Mesendoderm (in vitro differentiated cells): ENCODE results near the gene EFCAB7.

ENCODE experiments used
- DNase-seq: peaks from one replicate; pipeline ENCODE4 v3.0.0; 2013
- H2AK5ac ChIP-seq: 2 replicates; pipeline ENCODE4 v1.6.1; 2013; ENCODE audit warnings: low read length, inconsistent platforms
- H2BK120ac ChIP-seq: 2 replicates; pipeline ENCODE4 v1.6.1; 2013; ENCODE audit warnings: low read depth, mild to moderate bottlenecking, low read length, moderate library complexity, mixed read lengths
- H2BK15ac ChIP-seq: replicated peaks from 2 replicates; pipeline ENCODE4 v1.6.1; 2013; ENCODE audit warnings: low read depth, mild to moderate bottlenecking, moderate library complexity
- H2BK5ac ChIP-seq: 2 replicates; pipeline ENCODE4 v1.6.1; 2013; ENCODE audit warnings: low read length, inconsistent platforms
- H3K18ac ChIP-seq: 2 replicates; pipeline ENCODE4 v1.6.1; 2013; ENCODE audit warnings: mild to moderate bottlenecking, low read length, mixed read lengths
- H3K23ac ChIP-seq: one replicate; pipeline ENCODE4 v1.6.1; 2013; ENCODE audit warnings: low read length
- H3K27ac ChIP-seq: 2 replicates; pipeline ENCODE4 v1.5.1; 2013; ENCODE audit warnings: low read depth, mild to moderate bottlenecking, inconsistent platforms, low read length, moderate library complexity
- H3K27me3 ChIP-seq: 2 replicates; pipeline ENCODE4 v1.6.1; 2013; ENCODE audit warnings: low read length, control low read depth, mild to moderate bottlenecking, inconsistent platforms; ENCODE audit not compliant: insufficient read depth, poor library complexity
- H3K36me3 ChIP-seq: 2 replicates; pipeline ENCODE4 v1.6.1; 2013; ENCODE audit warnings: low read length, inconsistent platforms; ENCODE audit not compliant: control insufficient read depth, insufficient read depth
- H3K4ac ChIP-seq: one replicate; pipeline ENCODE4 v1.6.1; 2013; ENCODE audit warnings: low read depth, mild to moderate bottlenecking, low read length, moderate library complexity
- H3K4me1 ChIP-seq: 2 replicates; pipeline ENCODE4 v1.6.1; 2013; ENCODE audit warnings: low read depth, low read length, inconsistent platforms; ENCODE audit not compliant: control insufficient read depth
- H3K4me2 ChIP-seq: 2 replicates; pipeline ENCODE4 v1.6.1; 2013; ENCODE audit warnings: low read length
- H3K4me3 ChIP-seq: 2 replicates; pipeline ENCODE4 v1.5.1; 2013; ENCODE audit warnings: mild to moderate bottlenecking, low read length
- H3K56ac ChIP-seq: one replicate; pipeline ENCODE4 v1.6.1; 2013; ENCODE audit warnings: low read length
- H3K79me1 ChIP-seq: 2 replicates; pipeline ENCODE4 v1.6.1; 2013; ENCODE audit warnings: low read length, inconsistent platforms
- H3K79me2 ChIP-seq: 2 replicates; pipeline ENCODE4 v1.6.1; 2013; ENCODE audit warnings: mild to moderate bottlenecking, low read length; ENCODE audit not compliant: control insufficient read depth, insufficient read depth
- H3K9ac ChIP-seq: 2 replicates; pipeline ENCODE4 v1.6.1; 2013; ENCODE audit warnings: low read length, inconsistent platforms
- H4K5ac ChIP-seq: one replicate; pipeline ENCODE4 v1.6.1; 2013; ENCODE audit warnings: low read length
- H4K8ac ChIP-seq: one replicate; pipeline ENCODE4 v1.6.1; 2013; ENCODE audit warnings: low read depth, mild to moderate bottlenecking, control low read depth, low read length, moderate library complexity
- WGBS: extraction: QIAGEN DNeasy Blood & Tissue Kit; methylation state at CpG from one replicate; pipeline ENCODE4 v1.1.7; 2013; ENCODE audit warnings: low lambda C conversion rate, missing lambda C conversion rate; ENCODE audit not compliant: insufficient coverage; ENCODE audit errors: extremely low coverage; 5-methylcytosine and 5-hydroxymethylcytosine counted together

EFCAB7 gene

GRCh38 chr1:63592536-63593302, 69.4 kb downstream of the EFCAB7 start:
- WGBS: no CpG with 5 or more reads among the region's 18 CpGs
- Histone ChIP-seq H3K79me2 (peaks cover 14% of the 10 kb centered on the region), H3K23ac (no peak overlapping the region), H3K79me1 (peaks cover 10% of the 10 kb centered on the region), H3K18ac (peak overlapping the region; percentile 43), H3K27me3 (no peaks in the 10 kb centered on the region), H3K4me1 (peaks cover 6% of the 10 kb centered on the region), H3K4me3 (no peak overlapping the region), H2BK5ac (no peak overlapping the region), H4K5ac (peak overlapping the region; percentile 26), H3K4ac (no peak overlapping the region), H3K9ac (peak overlapping the region; percentile 46), H2AK5ac (no peak overlapping the region), H2BK15ac (no peak overlapping the region), H3K36me3 (no peaks in the 10 kb centered on the region), H3K27ac (peak overlapping the region; percentile 52), H3K4me2 (peak overlapping the region; percentile 26), H4K8ac (no peak overlapping the region), H3K56ac (peak overlapping the region; percentile 65), H2BK120ac (no peak overlapping the region)
- DNase-seq: peak; percentile 93

- Histone ChIP-seq H3K18ac (peak within 1 kb of the TSS; percentile 60), H3K4me1 (peaks cover 6% of the 10 kb centered on the region), H3K79me1 (peaks cover 10% of the 10 kb centered on the region), H2BK15ac (no peak within 1 kb of the TSS), H3K36me3 (no peaks in the 10 kb centered on the region), H2AK5ac (no peak within 1 kb of the TSS), H2BK5ac (peak within 1 kb of the TSS; percentile 51), H2BK120ac (no peak within 1 kb of the TSS), H3K23ac (peak within 1 kb of the TSS; percentile 25), H3K27me3 (no peaks in the 10 kb centered on the region), H3K27ac (peak within 1 kb of the TSS; percentile 52), H3K56ac (peak within 1 kb of the TSS; percentile 94), H4K5ac (peak within 1 kb of the TSS; percentile 26), H3K4me3 (peak within 1 kb of the TSS; percentile 80), H3K4ac (peak within 1 kb of the TSS; percentile 73), H3K4me2 (peak within 1 kb of the TSS; percentile 75), H3K9ac (peak within 1 kb of the TSS; percentile 81), H4K8ac (no peak within 1 kb of the TSS), H3K79me2 (peaks cover 14% of the 10 kb centered on the region)
- no CpG with 5 or more reads among the region's 64 CpGs for WGBS
- DNase-seq: no peak
Measured at GRCh38 chr1:63593303-63593885, 70.1 kb downstream of the EFCAB7 start, which contains the start of gene PGM1. TSS of gene PGM1 (plus strand) at chr1:63593411. CDS start at chr1:63593489, 78 bp downstream.

- Histone ChIP-seq H4K5ac (no peak overlapping the region), H3K9ac (peak overlapping the region; percentile 81), H3K27me3 (no peaks in the 10 kb centered on the region), H3K27ac (peak overlapping the region; percentile 19), H3K56ac (peak overlapping the region; percentile 94), H3K4me2 (peak overlapping the region; percentile 75), H2AK5ac (no peak overlapping the region), H3K36me3 (peaks cover 1% of the 10 kb centered on the region), H4K8ac (no peak overlapping the region), H3K79me1 (peaks cover 13% of the 10 kb centered on the region), H3K79me2 (peaks cover 14% of the 10 kb centered on the region), H2BK120ac (no peak overlapping the region), H3K4me3 (peak overlapping the region; percentile 80), H2BK15ac (no peak overlapping the region), H3K4ac (peak overlapping the region; percentile 73), H3K23ac (peak overlapping the region; percentile 25), H3K4me1 (peaks cover 6% of the 10 kb centered on the region), H2BK5ac (peak overlapping the region; percentile 44), H3K18ac (peak overlapping the region; percentile 60)
- WGBS: no CpG with 5 or more reads among the region's 55 CpGs
- peak; percentile 90 for DNase-seq
Measured at GRCh38 chr1:63593886-63594605, 70.7 kb downstream of the EFCAB7 start.

GRCh38 chr1:63595435-63595834, 72.1 kb downstream of the EFCAB7 start:
- WGBS: no CpG with 5 or more reads among the region's 1 CpG
- no peak overlapping the region for H3K4me3 ChIP-seq
- no peak overlapping the region for H2AK5ac ChIP-seq
- H3K79me2 ChIP-seq: peaks cover 14% of the 10 kb centered on the region
- H2BK5ac ChIP-seq: no peak overlapping the region
- H3K23ac ChIP-seq: no peak overlapping the region
- no peak overlapping the region for H4K5ac ChIP-seq
- H2BK15ac ChIP-seq: no peak overlapping the region
- H4K8ac ChIP-seq: no peak overlapping the region
- H3K79me1 ChIP-seq: peaks cover 13% of the 10 kb centered on the region
- no peaks in the 10 kb centered on the region for H3K27me3 ChIP-seq
- no peak overlapping the region for H3K4ac ChIP-seq
- no peak overlapping the region for H3K4me2 ChIP-seq
- no peak overlapping the region for H3K18ac ChIP-seq
- H3K27ac ChIP-seq: no peak overlapping the region
- H3K9ac ChIP-seq: no peak overlapping the region
- H3K4me1 ChIP-seq: peaks cover 3% of the 10 kb centered on the region
- peaks cover 1% of the 10 kb centered on the region for H3K36me3 ChIP-seq
- DNase-seq: no peak
- no peak overlapping the region for H3K56ac ChIP-seq
- H2BK120ac ChIP-seq: no peak overlapping the region

- Histone ChIP-seq H3K4me2 (no peak overlapping the region), H2BK5ac (no peak overlapping the region), H3K23ac (no peak overlapping the region), H3K27ac (no peak overlapping the region), H3K79me2 (peaks cover 14% of the 10 kb centered on the region), H3K4me1 (peaks cover 12% of the 10 kb centered on the region), H3K18ac (no peak overlapping the region), H2AK5ac (no peak overlapping the region), H3K79me1 (peaks cover 17% of the 10 kb centered on the region), H4K8ac (no peak overlapping the region), H3K9ac (no peak overlapping the region), H4K5ac (no peak overlapping the region), H3K56ac (no peak overlapping the region), H3K4ac (no peak overlapping the region), H3K36me3 (peaks cover 1% of the 10 kb centered on the region), H3K27me3 (no peaks in the 10 kb centered on the region), H2BK15ac (no peak overlapping the region), H3K4me3 (no peak overlapping the region), H2BK120ac (no peak overlapping the region)
- no peak for DNase-seq
- no CpG with 5 or more reads among the region's 5 CpGs for WGBS
Measured at GRCh38 chr1:63599799-63600198, 76.5 kb downstream of the EFCAB7 start.
